Gastrocnemius medialis (tissue), 4 donors: ENCODE measurements around the gene CDC73.

Experiments
- POLR2A ChIP-seq, 2 donors: fragments of 450-650 bp; IDR thresholded peaks; one replicate each; pipeline ENCODE4 v1.6.1; 2017; ENCODE audit warnings: antibody characterized with exemption in 2 of 2, mild to moderate bottlenecking in 2 of 2, moderate library complexity in 2 of 2
- TF ChIP-seq, protein P1 (sequence below), 5 experiments: fragments of 450-650 bp in 3 of 5; fragments of 200-600 bp in 2 of 5; sonication (generic) in 2 of 5; IDR thresholded peaks in 4 of 5; conservative IDR thresholded peaks in 1 of 5; 1 replicate in 4 of 5; 2 replicates in 1 of 5; pipeline ENCODE4 v1.5.1; 2016 to 2019; ENCODE audit warnings: antibody characterized with exemption in 5 of 5, mild to moderate bottlenecking in 3 of 5, moderate library complexity in 3 of 5

DNA sequence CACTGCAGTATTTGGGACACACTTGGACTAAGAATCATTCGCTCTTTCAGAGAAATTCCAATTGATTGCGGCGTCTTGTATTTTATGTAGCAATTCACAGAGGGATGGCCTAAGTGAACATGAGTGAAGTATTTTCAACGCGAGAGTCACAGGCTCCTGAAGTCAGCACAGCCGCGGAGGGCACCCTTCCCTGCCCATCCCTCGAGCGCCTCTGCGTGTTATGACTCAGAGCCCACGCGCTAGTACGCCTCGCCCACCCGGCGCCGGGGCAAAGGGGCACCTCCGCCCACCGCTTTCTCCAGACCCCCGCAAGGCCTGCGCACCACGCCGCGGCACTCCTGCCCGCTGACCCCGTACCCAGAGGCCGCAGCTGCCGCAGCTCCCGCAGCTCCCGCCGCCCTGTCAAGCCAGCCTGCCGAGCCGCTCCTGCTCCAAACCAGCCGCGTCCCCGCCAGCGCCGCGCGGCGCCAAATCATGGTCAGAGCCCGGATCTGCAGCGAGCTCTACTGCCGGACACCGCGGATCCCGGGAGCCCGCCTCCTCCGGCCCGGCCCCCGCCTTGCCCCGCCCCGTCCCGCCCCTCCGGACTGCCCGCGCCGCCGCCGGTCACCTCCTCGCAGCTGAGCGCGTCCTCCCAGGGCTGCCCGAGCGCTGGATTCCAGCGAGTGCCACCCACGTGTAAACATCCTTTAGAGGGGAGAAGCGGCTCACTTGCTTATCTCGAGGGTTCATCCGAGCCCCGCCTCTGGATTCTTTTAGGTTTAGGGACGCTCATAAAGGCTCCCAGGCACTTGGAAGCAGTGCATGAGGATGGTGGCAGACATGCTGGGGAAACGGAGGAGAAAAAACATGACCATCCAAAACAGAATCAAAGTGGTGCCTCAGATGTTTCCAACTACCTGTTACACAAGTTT is 16.7 kb upstream of the CDC73 start, which contains the start of gene GLRX2:
- TF ChIP-seq, protein P1, sequence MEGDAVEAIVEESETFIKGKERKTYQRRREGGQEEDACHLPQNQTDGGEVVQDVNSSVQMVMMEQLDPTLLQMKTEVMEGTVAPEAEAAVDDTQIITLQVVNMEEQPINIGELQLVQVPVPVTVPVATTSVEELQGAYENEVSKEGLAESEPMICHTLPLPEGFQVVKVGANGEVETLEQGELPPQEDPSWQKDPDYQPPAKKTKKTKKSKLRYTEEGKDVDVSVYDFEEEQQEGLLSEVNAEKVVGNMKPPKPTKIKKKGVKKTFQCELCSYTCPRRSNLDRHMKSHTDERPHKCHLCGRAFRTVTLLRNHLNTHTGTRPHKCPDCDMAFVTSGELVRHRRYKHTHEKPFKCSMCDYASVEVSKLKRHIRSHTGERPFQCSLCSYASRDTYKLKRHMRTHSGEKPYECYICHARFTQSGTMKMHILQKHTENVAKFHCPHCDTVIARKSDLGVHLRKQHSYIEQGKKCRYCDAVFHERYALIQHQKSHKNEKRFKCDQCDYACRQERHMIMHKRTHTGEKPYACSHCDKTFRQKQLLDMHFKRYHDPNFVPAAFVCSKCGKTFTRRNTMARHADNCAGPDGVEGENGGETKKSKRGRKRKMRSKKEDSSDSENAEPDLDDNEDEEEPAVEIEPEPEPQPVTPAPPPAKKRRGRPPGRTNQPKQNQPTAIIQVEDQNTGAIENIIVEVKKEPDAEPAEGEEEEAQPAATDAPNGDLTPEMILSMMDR (IDR thresholded peaks at IDR 0.05 in 4 of 5, conservative IDR thresholded peaks at IDR 0.05 in 1 of 5), result peak in 2 of 5 experiments; percentile 5 to 20
- TF ChIP-seq POLR2A (IDR thresholded peaks at IDR 0.05), result peak; percentile 90 to 93
